NCI-H2171 treated with DMSO at 0.1 percent for 48 hours (cell line): ENCODE data around the gene PDLIM5.

Source experiments
- DNase-seq: peaks from one replicate; lab custom pipeline; 2025; lab: John Stamatoyannopoulos, UW

Gene PDLIM5

DNA sequence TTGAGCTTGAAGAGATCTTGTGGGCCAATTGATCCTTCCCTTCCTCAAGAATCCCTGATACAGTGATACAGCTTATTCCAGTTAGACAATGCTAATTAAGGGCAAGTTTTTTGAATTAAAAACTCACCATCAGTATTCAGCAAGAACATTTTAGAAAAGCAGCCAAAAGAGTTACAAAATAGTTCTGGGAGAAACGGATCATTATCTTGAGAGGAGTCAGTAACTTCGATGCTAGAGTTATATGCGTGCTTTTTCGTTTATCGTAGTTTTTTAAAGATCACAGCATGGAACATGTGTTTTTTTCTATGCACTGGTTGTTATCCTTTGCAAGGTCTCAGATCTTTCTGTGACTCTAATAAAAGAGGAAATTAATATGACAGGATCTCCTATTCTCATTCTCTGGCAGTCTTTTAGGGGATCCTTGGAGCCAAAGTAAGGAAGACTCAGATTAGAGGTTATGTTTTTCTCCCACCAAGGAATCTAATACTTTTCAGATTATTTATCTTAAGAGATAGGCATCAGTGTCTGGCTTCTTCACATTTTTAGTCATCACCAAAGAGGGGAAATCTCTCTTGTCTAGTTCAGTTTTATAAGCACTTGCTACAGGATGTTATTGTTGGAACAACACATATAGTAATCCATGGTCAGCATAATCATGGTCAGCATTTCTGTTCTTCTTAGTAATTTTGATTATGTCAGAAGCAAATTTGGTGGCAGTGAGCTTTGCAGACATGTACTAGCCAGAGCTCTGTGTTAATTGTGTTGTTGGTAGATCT is 109.7 kb downstream of the PDLIM5 start:
- no peak for DNase-seq

DNA sequence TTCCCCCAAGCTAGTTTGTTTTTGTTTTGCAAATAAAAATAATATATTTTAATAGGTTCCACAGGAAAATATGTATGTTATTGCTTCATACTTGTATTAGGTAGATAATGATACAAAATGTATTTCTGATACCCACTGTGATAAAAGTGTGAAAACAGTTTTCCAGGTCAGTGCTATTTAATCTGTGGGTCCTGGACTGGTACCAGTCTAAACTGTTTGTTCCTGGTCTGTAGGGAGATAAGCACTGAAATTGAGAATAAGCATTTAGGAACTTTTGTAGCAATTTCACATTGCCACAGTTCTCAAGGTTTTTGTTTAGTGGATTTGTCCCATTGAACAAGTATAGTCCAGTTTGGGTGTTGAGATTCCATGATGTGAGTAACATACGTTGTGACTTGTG is 110.5 kb downstream of the PDLIM5 start:
- no peak for DNase-seq

DNA sequence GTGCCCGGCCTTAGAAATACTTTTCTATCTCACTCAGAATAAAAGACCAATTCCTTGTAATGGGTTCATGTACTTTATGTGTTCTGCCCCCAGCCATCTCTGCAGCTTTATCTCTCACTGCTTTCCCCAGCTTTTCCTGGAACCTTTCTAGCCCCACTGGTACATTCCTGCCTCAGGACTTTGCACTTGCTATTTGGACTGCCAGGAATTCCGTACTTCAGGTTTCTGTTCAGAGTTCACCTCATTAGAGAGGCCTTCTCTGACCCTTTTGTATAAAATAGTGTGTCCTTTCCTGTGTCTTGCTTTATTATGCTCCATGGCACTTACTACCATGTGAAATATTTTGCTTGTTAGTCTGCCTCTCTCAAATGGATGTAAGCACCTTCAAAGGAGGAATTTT is 112.5 kb downstream of the PDLIM5 start:
- DNase-seq = no peak

DNA sequence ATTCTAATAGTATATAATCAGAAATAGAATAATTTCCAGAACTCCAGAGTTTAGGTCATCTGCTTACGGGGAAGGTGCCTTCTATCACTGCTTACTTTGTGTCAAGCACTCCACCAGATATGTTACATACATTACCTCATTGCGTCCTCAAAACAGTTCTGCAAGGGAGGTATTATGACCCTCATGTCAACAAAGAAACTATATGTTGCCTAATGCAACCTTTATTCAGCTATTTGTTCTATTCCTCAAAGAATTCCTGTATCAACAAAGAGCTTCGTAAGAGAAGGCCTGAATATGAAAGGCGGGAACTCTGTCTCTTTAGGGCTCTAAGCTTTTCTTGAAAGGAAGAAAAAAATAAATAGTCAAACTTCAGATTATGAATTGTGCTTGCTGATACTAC is 114.7 kb downstream of the PDLIM5 start:
- no peak for DNase-seq

DNA sequence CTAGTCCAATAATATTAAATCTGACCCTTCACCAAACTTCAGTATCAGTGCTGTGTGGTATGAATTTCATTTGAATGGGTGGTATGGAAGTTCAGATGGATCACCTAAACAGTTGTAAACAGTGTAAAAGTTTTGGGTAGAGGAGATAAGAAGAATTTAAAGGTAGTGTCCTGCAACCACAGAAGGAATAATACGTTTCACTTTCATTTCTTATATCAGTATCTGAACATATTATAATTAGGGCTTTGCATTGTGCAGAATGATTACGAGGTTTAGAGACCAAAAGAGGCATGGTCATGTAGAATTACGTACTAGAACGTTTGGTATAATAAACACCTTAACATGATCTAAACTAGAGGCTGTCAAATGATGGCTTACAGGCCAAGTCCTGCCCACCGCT is 116.1 kb downstream of the PDLIM5 start:
- no peak for DNase-seq

DNA sequence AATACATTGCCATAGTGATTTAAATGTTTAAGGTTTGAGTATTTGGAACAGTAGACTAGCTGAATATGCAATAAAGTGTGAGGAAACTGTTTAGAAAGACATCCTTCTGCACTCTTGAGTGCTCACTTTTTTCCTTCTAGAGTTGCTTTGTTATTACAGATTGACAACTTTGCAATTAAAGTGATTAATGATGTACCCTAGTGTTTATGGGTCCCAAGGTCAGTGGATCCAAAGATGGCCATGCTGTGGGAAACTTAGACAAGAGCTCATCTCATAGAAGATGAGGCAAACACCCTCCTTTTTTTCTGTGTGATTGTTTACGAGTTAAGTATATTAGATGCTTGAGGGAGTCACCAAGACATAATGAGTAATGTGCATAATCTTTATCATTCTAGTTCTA is 118.8 kb downstream of the PDLIM5 start:
- DNase-seq = no peak

DNA sequence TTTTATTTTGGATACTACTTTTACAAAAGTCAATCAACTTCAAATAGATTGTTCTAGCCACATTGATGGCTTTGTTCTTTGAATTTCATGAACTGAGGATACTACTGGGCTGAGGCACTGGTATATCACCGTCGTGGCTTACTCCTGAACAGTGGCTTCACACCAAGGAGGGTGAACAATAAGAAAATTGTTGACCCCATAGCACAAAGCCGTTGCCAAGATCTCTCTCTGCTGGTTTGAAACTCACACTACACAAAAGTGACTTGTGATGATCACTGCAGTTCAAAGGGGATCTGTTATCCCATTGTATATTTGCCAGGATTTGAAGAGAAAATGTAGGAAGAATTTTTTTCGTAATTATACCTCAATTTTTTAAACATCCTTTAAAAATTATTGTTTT is 119.6 kb downstream of the PDLIM5 start:
- DNase-seq = no peak

DNA sequence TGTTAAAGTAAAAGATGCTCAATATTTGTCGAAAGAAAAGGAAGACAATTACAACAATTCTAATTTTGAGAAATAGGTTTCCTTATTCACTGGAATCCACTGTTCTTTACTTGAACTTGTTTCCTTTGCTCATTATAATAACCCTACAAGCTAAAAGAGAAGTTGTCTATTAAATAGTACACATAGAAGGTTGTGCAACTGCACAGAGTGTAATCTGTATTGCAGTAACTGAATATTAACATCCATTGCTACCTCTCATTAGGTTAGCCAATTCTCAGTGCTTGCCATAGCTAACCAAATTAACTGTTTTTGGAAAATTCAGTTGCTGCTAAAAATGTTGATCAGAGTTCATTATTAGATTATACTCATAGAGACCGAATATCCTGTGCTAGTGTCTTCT is 120.0 kb downstream of the PDLIM5 start:
- DNase-seq = no peak

DNA sequence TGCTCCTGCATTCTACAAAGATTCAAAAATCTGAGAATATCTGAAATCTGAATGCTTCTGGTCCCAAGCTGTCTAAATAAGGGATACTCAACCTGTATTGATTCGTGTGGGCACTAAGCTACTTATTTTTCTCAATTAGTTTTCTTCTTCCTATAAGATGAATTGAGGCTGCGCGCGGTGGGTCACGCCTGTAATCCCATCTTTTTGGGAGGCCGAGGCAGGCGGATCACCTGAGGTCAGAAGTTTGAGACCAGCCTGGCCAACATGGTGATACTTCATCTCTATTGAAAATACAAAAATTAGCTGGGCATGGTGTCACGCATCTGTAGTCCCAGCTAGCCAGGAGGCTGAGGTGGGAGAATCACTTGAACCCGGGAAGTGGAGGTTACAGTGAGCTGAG is 122.3 kb downstream of the PDLIM5 start:
- DNase-seq = no peak

DNA sequence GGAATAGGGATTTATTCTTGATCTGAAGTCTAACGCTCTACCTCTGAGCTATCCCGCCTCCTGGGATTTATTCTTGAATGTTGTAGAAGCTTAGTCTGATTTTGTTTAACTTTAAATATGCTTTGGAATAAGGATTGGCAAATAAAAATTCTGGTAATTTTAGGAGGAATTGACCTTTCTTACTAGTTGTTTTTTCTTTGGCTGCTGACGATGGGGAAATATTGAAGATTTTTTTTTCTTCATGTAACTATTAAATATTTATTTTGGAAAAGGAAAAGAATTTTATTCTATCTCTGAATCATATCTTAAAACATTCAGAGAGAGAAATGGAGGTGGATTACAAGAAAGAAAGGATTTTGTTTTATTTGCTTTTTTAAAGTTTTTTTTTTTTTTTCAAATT is 122.9 kb downstream of the PDLIM5 start:
- DNase-seq = no peak

DNA sequence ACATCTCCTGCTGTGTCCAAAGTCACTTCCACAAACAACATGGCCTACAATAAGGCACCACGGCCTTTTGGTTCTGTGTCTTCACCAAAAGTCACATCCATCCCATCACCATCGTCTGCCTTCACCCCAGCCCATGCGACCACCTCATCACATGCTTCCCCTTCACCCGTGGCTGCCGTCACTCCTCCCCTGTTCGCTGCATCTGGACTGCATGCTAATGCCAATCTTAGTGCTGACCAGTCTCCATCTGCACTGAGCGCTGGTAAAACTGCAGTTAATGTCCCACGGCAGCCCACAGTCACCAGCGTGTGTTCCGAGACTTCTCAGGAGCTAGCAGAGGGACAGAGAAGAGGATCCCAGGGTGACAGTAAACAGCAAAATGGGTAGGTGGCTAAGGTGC is 123.9 kb downstream of the PDLIM5 start:
- DNase-seq = no peak

DNA sequence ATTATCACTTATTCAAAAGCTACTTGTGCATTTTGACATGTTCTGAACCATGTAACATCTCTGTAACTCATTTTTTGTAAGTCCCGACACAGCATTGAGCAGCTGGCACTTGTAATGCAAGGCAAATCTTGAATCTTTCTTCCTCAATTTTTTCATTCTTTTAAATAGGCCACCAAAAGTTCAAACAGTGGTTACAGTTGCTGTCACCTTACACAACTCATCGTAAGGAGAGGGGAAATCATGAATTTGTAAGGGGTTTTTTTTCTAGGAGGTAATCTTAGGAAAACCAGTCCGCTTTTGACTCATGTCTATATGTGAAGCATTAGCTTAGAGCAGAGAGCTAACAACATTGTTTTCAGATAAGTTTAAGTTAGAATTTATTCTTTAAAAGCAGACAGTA is 124.5 kb downstream of the PDLIM5 start:
- DNase-seq = no peak

DNA sequence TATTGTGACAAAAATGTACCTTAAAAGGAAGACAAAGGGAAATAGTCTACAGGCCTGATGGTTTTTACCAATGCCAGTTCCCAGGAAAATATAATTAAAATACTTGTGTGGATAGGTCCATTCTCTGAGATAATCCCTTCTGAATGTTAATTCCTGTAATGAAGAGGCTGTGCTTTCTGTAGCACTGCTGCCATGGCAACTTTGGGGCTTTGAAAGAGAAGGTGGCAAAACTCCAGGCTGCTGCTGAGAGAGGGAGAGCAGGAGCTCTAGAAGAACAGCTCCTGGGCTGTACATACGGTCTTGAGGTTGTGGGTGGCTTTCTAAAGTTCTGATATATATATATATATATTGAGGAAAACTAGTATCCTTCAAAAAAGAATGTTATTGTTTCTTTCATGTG is 125.4 kb downstream of the PDLIM5 start:
- DNase-seq = peak; percentile 3

DNA sequence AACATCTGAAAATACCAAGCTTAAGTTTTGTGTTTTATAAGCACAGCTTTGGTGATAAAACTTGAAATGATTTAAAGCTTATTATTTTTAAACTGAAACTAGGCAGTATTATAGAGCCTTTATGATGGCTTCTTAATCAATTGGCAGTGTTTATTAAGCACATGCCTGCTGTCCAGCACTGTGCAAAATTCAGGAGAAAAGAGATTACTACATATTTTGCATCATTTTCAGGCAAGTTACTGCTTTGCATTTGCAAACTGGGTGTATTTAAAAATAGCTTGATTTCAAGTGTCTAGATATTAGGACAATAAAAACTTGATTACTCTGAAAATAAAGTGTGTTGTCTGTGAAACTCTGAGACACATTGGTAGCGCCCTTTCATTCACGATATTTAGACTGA is 126.5 kb downstream of the PDLIM5 start:
- DNase-seq = no peak

DNA sequence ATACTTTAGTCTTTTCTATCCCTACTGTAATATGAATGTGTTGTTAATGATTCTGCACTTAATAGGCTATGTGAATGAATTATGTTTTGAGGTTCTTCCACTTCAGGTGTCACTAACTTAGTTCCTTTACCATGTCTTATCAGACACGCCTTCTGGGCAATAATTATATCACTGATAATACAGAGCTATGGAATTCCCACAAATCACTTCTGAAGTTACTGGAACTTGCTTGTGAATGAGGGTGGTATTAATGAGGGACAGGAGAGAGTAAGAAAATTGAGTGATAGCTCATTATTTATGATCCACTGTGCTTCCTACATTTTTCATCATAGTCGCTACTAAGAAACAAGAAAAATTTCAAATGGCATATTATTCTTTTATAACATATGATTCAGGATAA is 130.0 kb downstream of the PDLIM5 start:
- no peak for DNase-seq

DNA sequence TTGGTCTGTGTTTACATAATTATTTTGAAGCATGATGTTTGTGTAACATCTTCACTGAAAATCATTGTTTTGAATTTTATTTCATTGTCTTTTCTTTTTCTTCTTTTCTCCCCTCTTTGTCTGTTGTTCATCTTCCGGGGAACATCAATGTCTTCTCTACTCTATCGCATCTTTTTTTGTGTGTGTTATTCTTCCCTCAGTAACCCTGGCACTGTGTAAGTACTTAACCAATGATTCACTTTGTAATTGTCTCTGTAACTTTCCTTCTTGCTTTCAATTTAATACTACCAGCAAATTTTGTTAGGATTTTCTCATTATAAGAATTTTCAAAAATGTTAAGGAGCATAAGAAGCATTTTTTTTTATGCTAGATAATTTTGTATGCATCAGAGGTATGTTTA is 130.8 kb downstream of the PDLIM5 start:
- no peak for DNase-seq

DNA sequence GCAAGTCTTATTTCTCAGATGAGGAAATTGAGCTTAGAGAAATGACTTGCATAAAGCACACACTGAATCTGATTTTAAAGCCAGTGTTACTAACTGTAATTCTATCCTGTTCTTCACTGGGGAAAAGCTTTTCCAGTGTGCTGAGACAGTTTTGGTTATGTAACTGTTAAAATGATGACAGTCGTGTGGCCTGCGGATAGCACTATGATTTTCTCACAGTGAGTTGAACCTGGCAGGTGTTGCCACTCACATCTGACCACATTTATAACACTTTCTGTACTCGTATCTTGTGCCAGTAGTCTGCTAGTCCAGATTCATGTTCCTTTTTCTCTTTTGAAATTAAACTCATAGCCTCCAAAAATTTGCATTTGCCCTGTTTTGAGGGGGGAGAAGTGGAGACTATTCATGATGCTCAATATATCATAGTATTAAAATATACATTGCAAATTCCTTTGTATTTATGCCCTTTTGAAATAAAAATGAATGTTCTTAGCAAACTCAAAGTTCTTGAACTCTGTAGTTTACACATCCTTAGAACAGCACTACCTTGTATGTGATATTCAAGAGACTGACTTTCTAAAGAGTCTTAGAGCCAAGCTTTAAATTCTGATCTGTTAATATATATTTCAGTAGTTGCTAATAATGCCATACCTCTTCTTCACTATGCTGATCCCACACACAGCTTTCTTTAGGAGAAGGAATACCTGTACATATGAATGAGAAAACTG is 132.3 kb downstream of the PDLIM5 start:
- DNase-seq = peak; percentile 28

DNA sequence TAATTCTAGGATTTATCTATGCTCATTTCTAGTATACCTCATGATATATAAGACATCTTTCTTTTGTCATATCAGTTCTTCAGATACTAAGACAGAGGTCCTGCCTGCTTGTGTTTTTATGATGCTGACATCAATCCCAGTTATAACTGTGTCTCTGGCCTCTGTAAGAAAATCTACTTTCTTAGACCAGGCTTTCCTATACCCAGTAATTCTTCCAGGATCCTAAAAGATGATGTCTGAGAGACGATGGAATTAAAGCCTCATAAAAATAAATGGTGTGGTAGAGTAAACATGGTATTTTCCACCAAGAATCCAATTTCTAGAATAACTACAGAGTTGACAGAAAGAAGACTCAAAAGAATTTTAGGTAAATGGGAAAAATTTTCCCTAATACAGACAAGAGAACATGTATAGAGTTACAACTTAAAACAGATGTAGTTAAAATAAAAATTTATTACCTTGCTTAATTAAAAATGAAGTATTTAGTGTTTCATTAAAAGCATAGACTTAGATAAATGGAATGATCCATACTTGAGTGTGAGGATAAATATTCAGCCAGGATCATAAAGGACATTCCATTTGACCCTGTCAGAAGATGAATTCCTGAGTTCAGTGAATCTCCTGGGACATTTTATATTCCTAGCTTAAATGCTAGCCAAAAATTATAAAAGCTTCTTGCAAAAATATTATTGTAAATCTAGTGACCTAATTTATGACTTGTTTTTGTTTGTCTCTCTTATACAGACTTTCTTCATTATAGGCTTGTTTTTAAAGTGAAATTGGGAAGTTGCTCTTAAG is 137.4 kb downstream of the PDLIM5 start:
- no peak for DNase-seq

DNA sequence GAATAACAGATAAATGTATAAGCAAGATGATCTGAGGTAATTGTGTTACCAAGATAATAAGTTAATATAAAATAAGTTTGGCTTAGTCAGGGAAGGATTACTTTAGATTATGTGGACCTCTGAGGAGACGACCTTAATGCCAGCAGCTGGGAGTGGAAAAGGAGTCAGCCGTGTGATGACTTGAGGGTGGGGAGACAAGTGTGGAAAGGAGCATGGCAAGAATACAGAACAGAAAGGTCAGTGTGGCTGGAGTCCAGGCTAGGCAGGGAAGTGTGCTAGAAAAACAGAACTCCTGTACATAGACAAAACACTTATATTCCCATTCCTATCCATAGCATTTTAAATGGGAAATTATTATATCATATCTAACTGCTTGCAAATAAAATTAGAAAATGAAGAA is 138.8 kb downstream of the PDLIM5 start:
- no peak for DNase-seq

DNA sequence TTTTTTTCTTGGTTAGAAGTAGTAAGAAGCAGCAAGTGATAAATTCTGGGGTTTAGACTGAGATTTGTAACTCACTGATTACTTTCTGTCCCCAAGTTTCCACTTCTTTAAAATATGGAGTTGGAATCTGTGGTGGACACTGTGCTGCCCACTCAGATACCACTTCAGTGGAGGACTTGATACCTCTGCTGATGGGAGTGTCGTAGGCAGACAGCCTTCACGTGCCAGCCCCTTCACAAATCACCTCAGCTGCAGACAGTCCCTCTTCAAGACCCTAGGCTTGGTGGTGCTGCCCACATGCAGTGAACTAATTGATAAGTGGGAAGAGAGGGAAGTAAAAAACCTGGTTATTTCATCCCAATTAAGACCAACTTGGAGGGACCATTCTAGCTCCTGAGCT is 139.5 kb downstream of the PDLIM5 start:
- no peak for DNase-seq

DNA sequence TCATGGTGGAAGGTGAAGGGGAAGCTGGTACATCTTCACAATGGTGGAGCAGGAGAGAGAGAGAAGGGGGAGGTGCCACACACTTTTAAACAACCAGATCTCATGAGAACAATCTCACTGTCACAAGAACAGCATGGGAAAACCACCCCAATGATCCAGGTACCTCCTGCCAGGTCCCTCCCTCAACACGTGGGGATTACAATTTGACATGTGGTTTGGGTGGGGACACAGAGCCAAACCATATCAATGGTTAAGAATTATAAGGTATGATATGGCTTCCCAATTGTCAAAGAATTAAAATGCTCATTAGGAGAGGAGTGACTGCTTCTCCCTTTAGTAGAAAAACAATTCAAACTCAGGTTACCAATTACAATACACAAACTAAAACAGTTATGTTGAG is 143.3 kb downstream of the PDLIM5 start:
- DNase-seq = no peak

DNA sequence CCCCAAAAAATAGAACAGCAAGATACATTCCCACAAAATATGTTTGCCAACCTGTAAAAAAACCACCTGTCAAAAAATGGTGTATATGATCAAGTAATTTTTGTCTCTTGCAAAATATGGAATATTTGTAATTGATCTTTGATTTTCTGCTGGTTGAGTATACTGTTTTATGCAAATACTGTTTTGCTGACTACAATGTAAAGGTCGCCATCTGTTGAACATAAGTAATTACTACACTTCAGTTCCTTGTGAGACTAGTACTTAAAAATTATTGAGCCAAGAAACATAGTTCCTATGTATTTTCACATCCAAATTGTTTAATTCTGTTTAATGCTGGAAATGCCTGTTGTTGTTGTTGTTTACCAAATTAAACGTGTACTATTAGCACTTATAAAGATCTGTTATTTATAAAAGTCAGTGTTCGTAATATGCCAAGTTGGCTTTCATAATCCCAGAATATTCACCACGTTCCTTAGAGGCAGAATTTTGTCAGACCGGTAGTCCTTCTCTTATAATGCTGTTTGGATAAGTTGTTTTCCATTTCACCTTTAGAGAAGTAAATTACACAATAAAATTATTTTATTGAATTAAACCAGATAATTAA is 144.2 kb downstream of the PDLIM5 start:
- DNase-seq = peak; percentile 43

DNA sequence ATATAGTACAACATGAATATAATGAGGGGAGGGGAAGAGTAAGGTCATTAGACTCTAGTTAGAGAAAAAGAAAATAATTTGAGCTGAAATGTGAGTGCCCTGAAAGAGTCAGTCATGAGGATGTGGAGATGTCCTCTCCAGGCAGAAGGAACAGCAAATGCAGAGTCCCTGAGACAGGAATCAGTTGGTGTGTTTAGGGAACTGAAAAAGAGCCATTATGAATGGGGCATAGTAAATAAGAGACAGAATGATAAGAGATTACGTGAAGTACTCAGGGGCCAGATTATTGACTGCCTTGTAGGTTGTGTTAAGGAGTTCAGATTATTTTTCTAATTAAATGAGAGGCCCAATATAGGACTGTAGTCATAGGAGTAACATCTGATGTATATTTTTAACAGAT is 147.0 kb downstream of the PDLIM5 start:
- no peak for DNase-seq
